ENCODE measurements around the gene JMJD1C.

JMJD1C gene

GRCh38 chr10:63436225-63436624 is 29.6 kb downstream of the JMJD1C start:
- no peak for DNase-seq (ENCODE audit: low read depth)

- no peak for DNase-seq (ENCODE audit: low read depth)
These were observed 30.6 kb downstream of the JMJD1C start for GRCh38 chr10:63434866-63435854.

- no peak for DNase-seq (ENCODE audit: low read depth)
These were observed 33.6 kb downstream of the JMJD1C start for GRCh38 chr10:63431962-63432797.

GRCh38 chr10:63430999-63431356 is 34.8 kb downstream of the JMJD1C start:
- DNase-seq (ENCODE audit: low read depth): no peak

GRCh38 chr10:63430091-63430998 is 35.4 kb downstream of the JMJD1C start:
- DNase-seq (ENCODE audit: low read depth): no peak

- DNase-seq (ENCODE audit: low read depth): no peak
These were observed 36.5 kb downstream of the JMJD1C start for GRCh38 chr10:63429281-63429680.

GRCh38 chr10:63427013-63427412 is 38.8 kb downstream of the JMJD1C start:
- DNase-seq (ENCODE audit: low read depth): no peak

- DNase-seq (ENCODE audit: low read depth): no peak
These were observed 40.3 kb downstream of the JMJD1C start for GRCh38 chr10:63425512-63425911.

- no peak for DNase-seq (ENCODE audit: low read depth)
These were observed 41.2 kb downstream of the JMJD1C start for GRCh38 chr10:63424576-63424975.

GRCh38 chr10:63423494-63423893 is 42.3 kb downstream of the JMJD1C start:
- no peak for DNase-seq (ENCODE audit: low read depth)

- DNase-seq (ENCODE audit: low read depth): no peak
These were observed 44.2 kb downstream of the JMJD1C start for GRCh38 chr10:63421591-63421990.

GRCh38 chr10:63416376-63416775 is 49.4 kb downstream of the JMJD1C start:
- no peak for DNase-seq (ENCODE audit: low read depth)

GRCh38 chr10:63415640-63416244 is 50.0 kb downstream of the JMJD1C start:
- no peak for DNase-seq (ENCODE audit: low read depth)

- DNase-seq (ENCODE audit: low read depth): no peak
These were observed 51.1 kb downstream of the JMJD1C start for GRCh38 chr10:63414481-63415260.

- no peak for DNase-seq (ENCODE audit: low read depth)
These were observed 52.3 kb downstream of the JMJD1C start for GRCh38 chr10:63413429-63413828.

GRCh38 chr10:63412304-63412703 is 53.5 kb downstream of the JMJD1C start:
- DNase-seq (ENCODE audit: low read depth): no peak

GRCh38 chr10:63410633-63411032 is 55.1 kb downstream of the JMJD1C start:
- DNase-seq (ENCODE audit: low read depth): no peak

- no peak for DNase-seq (ENCODE audit: low read depth)
These were observed 56.2 kb downstream of the JMJD1C start for GRCh38 chr10:63409465-63410027.

GRCh38 chr10:63407136-63407662 is 58.6 kb downstream of the JMJD1C start:
- DNase-seq (ENCODE audit: low read depth): no peak

- no peak for DNase-seq (ENCODE audit: low read depth)
These were observed 69.5 kb downstream of the JMJD1C start for GRCh38 chr10:63396133-63396761.

Data from activated T-helper 9 cell treated with anti-CD3 and anti-CD28 coated beads, Interleukin-2, amount 50 U/mL, for 16 hours (primary cell).